Liver (tissue), 9 donors: ENCODE data around the gene BMPER. TPM values are rescaled to one million over a fixed set of nuclear protein-coding genes. Genes with fewer than 3 reads are reported as not detected.

ENCODE experiments used
- DNase-seq: peaks from one replicate; pipeline ENCODE4 v3.0.0-alpha.2; 2017; ENCODE audit warnings: low spot score
- H3K27ac ChIP-seq, 2 donors: one replicate each; pipeline ENCODE4 v1.7.0; 2013; ENCODE audit warnings: inconsistent platforms in 2 of 2, low read length in 2 of 2, control low read depth in 1 of 2, low read depth in 1 of 2, mild to moderate bottlenecking in 1 of 2
- H3K27me3 ChIP-seq, 4 donors: one replicate each; pipeline versions ENCODE4 v1.6.1 to v1.7.0; 2013; ENCODE audit warnings: low read length in 3 of 4, inconsistent platforms in 1 of 4, mild to moderate bottlenecking in 1 of 4, moderate library complexity in 1 of 4; ENCODE audit not compliant: control insufficient read depth in 4 of 4, insufficient read depth in 4 of 4
- H3K36me3 ChIP-seq, 4 donors: one replicate each; pipeline versions ENCODE4 v1.6.1 to v1.7.0; 2013; ENCODE audit warnings: low read length in 3 of 4, mild to moderate bottlenecking in 3 of 4, low read depth in 1 of 4, moderate library complexity in 1 of 4; ENCODE audit not compliant: control insufficient read depth in 4 of 4, insufficient read depth in 3 of 4
- H3K4me1 ChIP-seq, 4 donors: one replicate each; pipeline versions ENCODE4 v1.6.1 to v1.7.0; 2013; ENCODE audit warnings: low read length in 3 of 4, mild to moderate bottlenecking in 3 of 4, moderate library complexity in 1 of 4; ENCODE audit not compliant: control insufficient read depth in 4 of 4, insufficient read depth in 4 of 4
- H3K4me3 ChIP-seq, 3 donors: one replicate each; pipeline versions ENCODE4 v1.6.1 to v1.7.0; 2013; ENCODE audit warnings: low read length in 3 of 3, control low read depth in 1 of 3, low read depth in 1 of 3, mild to moderate bottlenecking in 1 of 3
- H3K9ac ChIP-seq, 2 donors: one replicate each; pipeline ENCODE4 v1.7.0; 2013; ENCODE audit warnings: low read length in 2 of 2, mild to moderate bottlenecking in 2 of 2, moderate library complexity in 2 of 2, control low read depth in 1 of 2, low read depth in 1 of 2
- H3K9me3 ChIP-seq, 4 donors: one replicate each; pipeline versions ENCODE4 v1.6.1 to v1.7.0; 2013; ENCODE audit warnings: low read length in 3 of 4; ENCODE audit not compliant: control insufficient read depth in 4 of 4
- ATF3 ChIP-seq: IDR thresholded peaks from 2 replicates; pipeline ENCODE4 v1.6.1; 2016; ENCODE audit warnings: antibody characterized with exemption
- EGR1 ChIP-seq, 2 donors: IDR thresholded peaks; 2 replicates each; pipeline ENCODE4 v1.6.1; 2016 to 2018; ENCODE audit warnings: antibody characterized with exemption in 2 of 2, low read depth in 2 of 2
- FOXA1 ChIP-seq: IDR thresholded peaks from 2 replicates; pipeline ENCODE4 v1.6.1; 2016; ENCODE audit warnings: antibody characterized with exemption
- FOXA2 ChIP-seq: IDR thresholded peaks from 2 replicates; pipeline ENCODE4 v1.6.1; 2016; ENCODE audit warnings: antibody characterized with exemption
- GABPA ChIP-seq, 2 donors: IDR thresholded peaks in 1 of 2; conservative IDR thresholded peaks in 1 of 2; 2 replicates each; pipeline ENCODE4 v1.6.1; 2016; ENCODE audit warnings: antibody characterized with exemption in 2 of 2, mild to moderate bottlenecking in 1 of 2, moderate library complexity in 1 of 2
- HNF4A ChIP-seq, 2 donors: conservative IDR thresholded peaks; 2 replicates each; pipeline ENCODE4 v1.6.1; 2016; ENCODE audit warnings: antibody characterized with exemption in 2 of 2, mild to moderate bottlenecking in 2 of 2
- HNF4G ChIP-seq: IDR thresholded peaks from 2 replicates; pipeline ENCODE4 v1.6.1; 2016; ENCODE audit warnings: antibody characterized with exemption
- JUND ChIP-seq, 2 donors: IDR thresholded peaks; 2 replicates each; pipeline ENCODE4 v1.6.1; 2016; ENCODE audit warnings: antibody characterized with exemption in 2 of 2
- NR2F2 ChIP-seq: IDR thresholded peaks from 2 replicates; pipeline ENCODE4 v1.6.1; 2016; ENCODE audit warnings: antibody characterized with exemption
- RAD21 ChIP-seq, 2 donors: IDR thresholded peaks; 2 replicates each; pipeline ENCODE4 v1.6.1; 2016; ENCODE audit warnings: antibody characterized with exemption in 2 of 2, mild to moderate bottlenecking in 2 of 2
- REST ChIP-seq: IDR thresholded peaks from 2 replicates; pipeline ENCODE4 v1.6.1; 2016; ENCODE audit warnings: antibody characterized with exemption, mild to moderate bottlenecking
- SP1 ChIP-seq: IDR thresholded peaks from 2 replicates; pipeline ENCODE4 v1.6.1; 2018; ENCODE audit warnings: antibody characterized with exemption, mild to moderate bottlenecking
- TAF1 ChIP-seq: conservative IDR thresholded peaks from 2 replicates; pipeline ENCODE4 v1.6.1; 2016; ENCODE audit warnings: antibody characterized with exemption, mild to moderate bottlenecking
- YY1 ChIP-seq: IDR thresholded peaks from 2 replicates; pipeline ENCODE4 v1.6.1; 2016; ENCODE audit warnings: antibody characterized with exemption, mild to moderate bottlenecking
- ZBTB33 ChIP-seq: IDR thresholded peaks from 2 replicates; pipeline ENCODE4 v1.6.1; 2016; ENCODE audit warnings: antibody characterized with exemption
- WGBS: extraction: QIAGEN DNeasy Blood & Tissue Kit; methylation state at CpG from one replicate; pipeline ENCODE4 v1.1.7; 2013; 5-methylcytosine and 5-hydroxymethylcytosine counted together
- polyA plus RNA-seq, 2 donors: library from polyadenylated mRNA; stranded (reverse) in 1 of 2; unstranded in 1 of 2; fragments of 200-250 nt in 1 of 2; fragments of >200 nt in 1 of 2; fragmentation: Nextera tagmentation in 1 of 2; extraction: Ambion mirVana in 1 of 2; gene quantifications; one replicate each; pipeline versions ENCODE4 v1.2.1 to v1.2.3, GENCODE V29; 2013 to 2015
- total RNA-seq, 2 donors: library from RNA; depleted of rRNA; stranded (reverse); fragments of >200 nt; gene quantifications; one replicate each; pipeline ENCODE4 v1.2.3, GENCODE V29; 2014
- TF ChIP-seq, protein P1 (sequence below): IDR thresholded peaks from 2 replicates; pipeline ENCODE4 v1.6.1; 2016; ENCODE audit warnings: antibody characterized with exemption
- TF ChIP-seq, protein P2 (sequence below): fragments of 150-350 bp; IDR thresholded peaks from 2 replicates; pipeline ENCODE4 v1.5.1; 2017; ENCODE audit warnings: improper control_type of control experiment, low read depth, low read length; ENCODE audit not compliant: missing input control
- donor health status: healthy.
- donor health status: healthy.
- donor health status: healthy.
- donor health status: healthy.
- donor health status: healthy.

The BMPER gene
- total and polyA plus RNA-seq, 4 donors: 4.0 to 8.5 (median 6.2) TPM

GRCh38 chr7:33933611-33934281 is 28.4 kb downstream of the BMPER start:
- Histone ChIP-seq H3K9me3 (no peaks in the 10 kb centered on the region), H3K27me3 (no peaks in the 10 kb centered on the region), H3K27ac (peak overlapping the region in 1 of 2 donors; percentile 26), H3K36me3 (no peaks in the 10 kb centered on the region), H3K4me1 (peaks cover 0 to 3% (median 1%) of the 10 kb centered on the region in 4 donors), H3K4me3 (no peak overlapping the region), H3K9ac (no peak overlapping the region)
- no peak for DNase-seq
- TF ChIP-seq GABPA (IDR thresholded peaks at IDR 0.05 in 1 of 2, conservative IDR thresholded peaks at IDR 0.05 in 1 of 2): no peak
- TF ChIP-seq ATF3: no peak
- TF ChIP-seq JUND (IDR thresholded peaks at IDR 0.05): no peak
- TF ChIP-seq NR2F2: no peak
- TF ChIP-seq FOXA1: no peak
- no peak for TF ChIP-seq RAD21 (IDR thresholded peaks at IDR 0.05)
- no peak for TF ChIP-seq FOXA2
- TF ChIP-seq YY1: no peak
- TF ChIP-seq, protein P1, sequence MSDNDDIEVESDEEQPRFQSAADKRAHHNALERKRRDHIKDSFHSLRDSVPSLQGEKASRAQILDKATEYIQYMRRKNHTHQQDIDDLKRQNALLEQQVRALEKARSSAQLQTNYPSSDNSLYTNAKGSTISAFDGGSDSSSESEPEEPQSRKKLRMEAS: no peak
- TF ChIP-seq HNF4G: no peak
- TF ChIP-seq REST: no peak
- TF ChIP-seq, protein P2, sequence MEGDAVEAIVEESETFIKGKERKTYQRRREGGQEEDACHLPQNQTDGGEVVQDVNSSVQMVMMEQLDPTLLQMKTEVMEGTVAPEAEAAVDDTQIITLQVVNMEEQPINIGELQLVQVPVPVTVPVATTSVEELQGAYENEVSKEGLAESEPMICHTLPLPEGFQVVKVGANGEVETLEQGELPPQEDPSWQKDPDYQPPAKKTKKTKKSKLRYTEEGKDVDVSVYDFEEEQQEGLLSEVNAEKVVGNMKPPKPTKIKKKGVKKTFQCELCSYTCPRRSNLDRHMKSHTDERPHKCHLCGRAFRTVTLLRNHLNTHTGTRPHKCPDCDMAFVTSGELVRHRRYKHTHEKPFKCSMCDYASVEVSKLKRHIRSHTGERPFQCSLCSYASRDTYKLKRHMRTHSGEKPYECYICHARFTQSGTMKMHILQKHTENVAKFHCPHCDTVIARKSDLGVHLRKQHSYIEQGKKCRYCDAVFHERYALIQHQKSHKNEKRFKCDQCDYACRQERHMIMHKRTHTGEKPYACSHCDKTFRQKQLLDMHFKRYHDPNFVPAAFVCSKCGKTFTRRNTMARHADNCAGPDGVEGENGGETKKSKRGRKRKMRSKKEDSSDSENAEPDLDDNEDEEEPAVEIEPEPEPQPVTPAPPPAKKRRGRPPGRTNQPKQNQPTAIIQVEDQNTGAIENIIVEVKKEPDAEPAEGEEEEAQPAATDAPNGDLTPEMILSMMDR: no peak
- TF ChIP-seq HNF4A (conservative IDR thresholded peaks at IDR 0.05): no peak
- no peak for TF ChIP-seq TAF1
- no peak for TF ChIP-seq ZBTB33
- TF ChIP-seq SP1: no peak
- no peak for TF ChIP-seq EGR1 (IDR thresholded peaks at IDR 0.05; ENCODE audit: low read depth in 2 of 2)
- WGBS: 78% methylated on average over 4 of the region's 4 CpGs
